ENCODE measurements around the gene LOXL3. TPM values are rescaled to one million over a fixed set of nuclear protein-coding genes. Genes with fewer than 3 reads are reported as not detected.
"Not testable (repeated sequence)": the region's sequence is repeated elsewhere in the genome, so short reads cannot be mapped to it uniquely, and the experiment has no call there.

LOXL3 gene
- total RNA-seq, 4 donors from 2014 or later, result 0.48 to 4.3 (median 3.2) TPM; not detected in 1

DNA sequence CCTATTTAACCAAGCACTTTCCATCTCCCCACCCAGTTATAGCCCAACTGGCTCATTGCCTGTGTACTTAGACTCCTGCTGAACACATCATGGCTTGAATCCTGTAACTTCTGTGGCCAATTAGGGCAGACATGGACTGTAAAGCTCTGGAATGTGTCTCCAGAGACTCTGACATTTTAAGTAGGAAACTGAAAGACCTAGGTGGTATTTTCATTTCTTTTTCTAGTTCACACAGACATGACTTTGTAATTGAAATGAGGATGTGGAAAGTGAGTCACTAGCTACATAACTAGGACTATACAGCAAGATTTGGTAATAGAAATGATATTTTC lies 13.0 kb upstream of the LOXL3 start:
- intact Hi-C loops (cut with DNase I), result no loop called here
- TF ChIP-seq, protein P1, sequence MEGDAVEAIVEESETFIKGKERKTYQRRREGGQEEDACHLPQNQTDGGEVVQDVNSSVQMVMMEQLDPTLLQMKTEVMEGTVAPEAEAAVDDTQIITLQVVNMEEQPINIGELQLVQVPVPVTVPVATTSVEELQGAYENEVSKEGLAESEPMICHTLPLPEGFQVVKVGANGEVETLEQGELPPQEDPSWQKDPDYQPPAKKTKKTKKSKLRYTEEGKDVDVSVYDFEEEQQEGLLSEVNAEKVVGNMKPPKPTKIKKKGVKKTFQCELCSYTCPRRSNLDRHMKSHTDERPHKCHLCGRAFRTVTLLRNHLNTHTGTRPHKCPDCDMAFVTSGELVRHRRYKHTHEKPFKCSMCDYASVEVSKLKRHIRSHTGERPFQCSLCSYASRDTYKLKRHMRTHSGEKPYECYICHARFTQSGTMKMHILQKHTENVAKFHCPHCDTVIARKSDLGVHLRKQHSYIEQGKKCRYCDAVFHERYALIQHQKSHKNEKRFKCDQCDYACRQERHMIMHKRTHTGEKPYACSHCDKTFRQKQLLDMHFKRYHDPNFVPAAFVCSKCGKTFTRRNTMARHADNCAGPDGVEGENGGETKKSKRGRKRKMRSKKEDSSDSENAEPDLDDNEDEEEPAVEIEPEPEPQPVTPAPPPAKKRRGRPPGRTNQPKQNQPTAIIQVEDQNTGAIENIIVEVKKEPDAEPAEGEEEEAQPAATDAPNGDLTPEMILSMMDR (IDR thresholded peaks at IDR 0.05), result no peak
- no peak for TF ChIP-seq POLR2A (IDR thresholded peaks at IDR 0.05)
- DNase-seq, result no peak
- no peak overlapping the region for H3K4me3 ChIP-seq
- no peaks in the 10 kb centered on the region for H3K4me1 ChIP-seq
- no peaks in the 10 kb centered on the region for H3K9me3 ChIP-seq
- no peak overlapping the region for H3K27ac ChIP-seq
- no peaks in the 10 kb centered on the region for H3K36me3 ChIP-seq
- H3K27me3 ChIP-seq, result peaks cover 0 to 40% (median 0%) of the 10 kb centered on the region in 4 donors

DNA sequence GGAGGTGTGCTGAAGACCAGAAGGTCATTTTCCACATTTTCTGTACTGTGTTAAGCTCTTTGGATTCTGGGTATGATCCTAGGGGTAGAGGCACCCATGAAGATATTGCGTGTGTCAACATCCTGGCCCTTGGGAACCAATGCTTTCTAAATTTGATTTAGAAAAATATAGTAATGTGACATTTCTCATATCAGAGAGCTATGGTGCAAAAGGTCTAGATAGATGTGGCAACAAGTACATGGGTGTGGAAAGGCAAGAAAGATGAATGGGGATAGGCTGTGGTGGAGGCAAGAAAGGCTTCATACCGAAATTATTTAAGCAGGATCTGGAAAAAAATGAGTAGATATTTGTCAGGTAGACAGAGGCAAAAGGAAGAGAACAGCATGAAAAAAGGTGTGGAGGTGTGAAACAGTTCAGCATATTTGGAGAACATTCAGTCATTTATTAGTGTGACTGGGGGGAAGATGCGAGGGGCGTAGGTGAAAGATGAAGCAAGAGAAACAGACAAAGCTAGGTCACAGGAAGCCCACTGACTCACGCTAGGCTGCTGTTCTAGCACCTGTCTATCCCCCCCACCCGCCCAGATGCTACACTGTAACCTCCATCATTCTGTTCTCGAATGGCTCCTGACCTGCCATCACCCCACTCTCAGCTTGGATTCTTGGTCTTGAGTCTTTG lies 12.5 kb upstream of the LOXL3 start:
- Histone ChIP-seq H3K27ac (no peak overlapping the region), H3K36me3 (no peaks in the 10 kb centered on the region), H3K4me1 (no peaks in the 10 kb centered on the region), H3K9me3 (no peaks in the 10 kb centered on the region), H3K4me3 (no peak overlapping the region), H3K27me3 (peaks cover 0 to 42% (median 0%) of the 10 kb centered on the region in 4 donors)
- no peak for TF ChIP-seq POLR2A (IDR thresholded peaks at IDR 0.05)
- TF ChIP-seq, protein P1 (IDR thresholded peaks at IDR 0.05), result no peak
- intact Hi-C loops (cut with DNase I), result no loop called here
- no peak for DNase-seq
- WGBS, 2 donors, result 71 to 73% methylated on average over 7 of the region's 7 CpGs

- peaks cover 0 to 54% (median 0%) of the 10 kb centered on the region in 4 donors for H3K27me3 ChIP-seq
- no peak for DNase-seq
- H3K4me3 ChIP-seq, result no peak overlapping the region
- no peak for TF ChIP-seq POLR2A (IDR thresholded peaks at IDR 0.05)
- TF ChIP-seq, protein P1 (IDR thresholded peaks at IDR 0.05), result no peak
- no peak overlapping the region for H3K27ac ChIP-seq
- H3K4me1 ChIP-seq, result no peaks in the 10 kb centered on the region
- intact Hi-C loops (cut with DNase I), result no loop called here
- no peaks in the 10 kb centered on the region for H3K9me3 ChIP-seq
- no peaks in the 10 kb centered on the region for H3K36me3 ChIP-seq
- WGBS, 2 donors, result 76% methylated on average over 5 of the region's 5 CpGs
Measured at GRCh38 chr2:74564222-74564621, 10.5 kb upstream of the LOXL3 start.

DNA sequence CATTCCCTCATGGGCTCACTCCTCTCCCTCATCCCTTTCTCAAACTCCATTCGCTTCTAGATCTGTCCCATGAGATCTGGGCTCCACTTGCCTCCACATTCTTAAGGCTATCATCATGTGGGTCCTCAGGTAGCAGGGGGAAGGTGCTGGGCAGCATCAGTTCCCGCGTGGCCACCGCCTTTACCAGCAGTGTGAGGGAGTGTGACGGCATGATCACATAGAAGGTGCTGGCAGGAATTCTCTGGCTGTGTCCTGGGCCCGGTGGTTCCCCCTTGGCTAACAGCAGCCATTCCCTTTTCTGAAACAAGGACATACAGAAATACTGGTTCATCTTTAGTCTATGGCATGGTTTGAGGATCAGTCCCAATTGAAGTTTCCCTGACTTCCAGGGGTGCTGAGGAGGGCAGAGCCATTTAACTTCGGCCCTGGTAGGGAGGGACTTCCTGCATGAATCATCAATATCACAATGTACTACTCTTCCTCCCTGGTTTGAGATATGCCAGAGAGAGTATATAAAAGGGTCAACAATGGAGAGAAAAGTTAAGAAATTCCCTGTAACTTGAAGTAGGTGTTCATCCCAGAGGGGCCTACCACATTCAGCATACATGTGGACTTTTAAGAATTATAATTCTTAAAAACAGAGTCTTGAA lies 8.5 kb upstream of the LOXL3 start:
- 80 to 81% methylated on average over 6 to 7 of the region's 7 CpGs for WGBS, 2 donors
- H3K9me3 ChIP-seq, result no peaks in the 10 kb centered on the region
- no peaks in the 10 kb centered on the region for H3K36me3 ChIP-seq
- intact Hi-C loops (cut with DNase I), result no loop called here
- H3K27me3 ChIP-seq, result peaks cover 0 to 46% (median 0%) of the 10 kb centered on the region in 4 donors
- TF ChIP-seq, protein P1 (IDR thresholded peaks at IDR 0.05), result no peak
- no peak for TF ChIP-seq POLR2A (IDR thresholded peaks at IDR 0.05)
- DNase-seq, result no peak
- H3K27ac ChIP-seq, result no peak overlapping the region
- H3K4me1 ChIP-seq, result no peaks in the 10 kb centered on the region
- no peak overlapping the region for H3K4me3 ChIP-seq

GRCh38 chr2:74561022-74561421 lies 7.3 kb upstream of the LOXL3 start:
- intact Hi-C loops (cut with DNase I); H3K9me3 ChIP-seq; H3K36me3 ChIP-seq; H3K27ac ChIP-seq; H3K4me1 ChIP-seq; H3K4me3 ChIP-seq; DNase-seq: not testable (repeated sequence)
- 95 to 100% methylated on average over 1 of the region's 1 CpG for WGBS, 2 donors
- H3K27me3 ChIP-seq, result peaks cover 0 to 42% (median 0%) of the 10 kb centered on the region in 4 donors
